Gastrocnemius medialis (tissue), 4 donors: Measurements from ENCODE around the gene MACROD2.

Experiments
- POLR2A ChIP-seq, 2 donors: fragments of 450-650 bp; IDR thresholded peaks; one replicate each; pipeline ENCODE4 v1.6.1; 2017; ENCODE audit warnings: antibody characterized with exemption in 2 of 2, mild to moderate bottlenecking in 2 of 2, moderate library complexity in 2 of 2
- TF ChIP-seq, protein P1 (sequence below), 5 experiments: fragments of 450-650 bp in 3 of 5; fragments of 200-600 bp in 2 of 5; sonication (generic) in 2 of 5; IDR thresholded peaks in 4 of 5; conservative IDR thresholded peaks in 1 of 5; 1 replicate in 4 of 5; 2 replicates in 1 of 5; pipeline ENCODE4 v1.5.1; 2016 to 2019; ENCODE audit warnings: antibody characterized with exemption in 5 of 5, mild to moderate bottlenecking in 3 of 5, moderate library complexity in 3 of 5

DNA sequence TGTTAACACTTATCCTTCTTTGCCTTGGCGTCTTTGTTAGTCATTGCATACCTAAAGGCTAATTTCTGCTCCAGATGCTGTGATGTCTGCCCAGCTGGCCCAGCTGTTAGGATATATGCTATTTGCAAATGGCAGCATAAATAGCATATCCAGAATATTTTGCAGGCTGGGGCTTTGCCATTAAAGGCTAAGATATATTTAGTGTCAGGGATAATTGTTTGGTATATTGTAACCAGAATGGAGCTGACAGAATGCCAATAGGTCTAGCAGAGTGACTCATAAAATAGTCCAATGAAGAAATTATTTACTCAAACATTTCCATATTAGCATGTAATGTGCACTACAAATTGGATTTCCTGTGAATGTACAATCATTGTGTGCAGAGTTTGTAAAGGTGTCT is 926.2 kb downstream of the MACROD2 start:
- TF ChIP-seq, protein P1, sequence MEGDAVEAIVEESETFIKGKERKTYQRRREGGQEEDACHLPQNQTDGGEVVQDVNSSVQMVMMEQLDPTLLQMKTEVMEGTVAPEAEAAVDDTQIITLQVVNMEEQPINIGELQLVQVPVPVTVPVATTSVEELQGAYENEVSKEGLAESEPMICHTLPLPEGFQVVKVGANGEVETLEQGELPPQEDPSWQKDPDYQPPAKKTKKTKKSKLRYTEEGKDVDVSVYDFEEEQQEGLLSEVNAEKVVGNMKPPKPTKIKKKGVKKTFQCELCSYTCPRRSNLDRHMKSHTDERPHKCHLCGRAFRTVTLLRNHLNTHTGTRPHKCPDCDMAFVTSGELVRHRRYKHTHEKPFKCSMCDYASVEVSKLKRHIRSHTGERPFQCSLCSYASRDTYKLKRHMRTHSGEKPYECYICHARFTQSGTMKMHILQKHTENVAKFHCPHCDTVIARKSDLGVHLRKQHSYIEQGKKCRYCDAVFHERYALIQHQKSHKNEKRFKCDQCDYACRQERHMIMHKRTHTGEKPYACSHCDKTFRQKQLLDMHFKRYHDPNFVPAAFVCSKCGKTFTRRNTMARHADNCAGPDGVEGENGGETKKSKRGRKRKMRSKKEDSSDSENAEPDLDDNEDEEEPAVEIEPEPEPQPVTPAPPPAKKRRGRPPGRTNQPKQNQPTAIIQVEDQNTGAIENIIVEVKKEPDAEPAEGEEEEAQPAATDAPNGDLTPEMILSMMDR (IDR thresholded peaks at IDR 0.05 in 4 of 5, conservative IDR thresholded peaks at IDR 0.05 in 1 of 5) = no peak
- TF ChIP-seq POLR2A (IDR thresholded peaks at IDR 0.05) = no peak
